ENCODE measurements around the gene ZBTB5.
"Not testable (repeated sequence)": the region's sequence is repeated elsewhere in the genome, so short reads cannot be mapped to it uniquely, and the experiment has no call there.

ZBTB5 gene

DNA sequence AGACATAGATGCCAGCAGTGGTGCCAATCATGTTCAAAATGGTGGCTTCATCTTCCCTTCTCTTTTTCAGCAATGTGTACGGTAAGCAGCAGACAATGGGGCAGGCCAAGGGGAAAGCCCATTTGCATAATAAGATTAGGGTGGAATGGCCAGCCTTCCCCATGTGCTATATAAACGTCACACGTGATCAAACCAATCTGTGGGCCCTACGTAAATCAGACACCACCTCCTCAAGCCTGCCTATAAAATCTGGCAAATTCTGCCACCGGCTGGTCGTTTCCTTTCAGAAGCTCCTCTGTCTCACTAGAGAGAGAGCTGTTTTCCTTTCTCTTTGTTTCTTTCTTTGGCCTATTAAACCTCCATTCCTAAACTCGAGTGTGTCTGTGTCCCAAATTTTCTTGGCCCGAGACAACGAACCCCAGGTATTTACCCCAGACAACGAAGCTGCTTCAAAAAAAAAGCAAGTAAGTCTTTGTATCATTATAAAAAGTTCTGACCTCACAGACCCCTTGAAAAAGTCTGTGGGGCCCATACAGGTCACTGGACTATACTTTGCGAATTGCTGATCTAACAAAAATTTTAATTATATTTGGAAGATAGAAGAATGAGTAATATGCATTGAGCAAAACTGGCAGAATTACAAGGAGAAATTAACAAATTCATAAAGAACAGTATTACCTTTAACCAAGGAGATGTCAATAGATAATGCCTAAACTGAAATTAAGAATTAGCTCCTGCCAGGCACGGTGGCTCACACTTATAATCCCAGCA is 15.2 kb downstream of the ZBTB5 start:
- no peak for DNase-seq

DNA sequence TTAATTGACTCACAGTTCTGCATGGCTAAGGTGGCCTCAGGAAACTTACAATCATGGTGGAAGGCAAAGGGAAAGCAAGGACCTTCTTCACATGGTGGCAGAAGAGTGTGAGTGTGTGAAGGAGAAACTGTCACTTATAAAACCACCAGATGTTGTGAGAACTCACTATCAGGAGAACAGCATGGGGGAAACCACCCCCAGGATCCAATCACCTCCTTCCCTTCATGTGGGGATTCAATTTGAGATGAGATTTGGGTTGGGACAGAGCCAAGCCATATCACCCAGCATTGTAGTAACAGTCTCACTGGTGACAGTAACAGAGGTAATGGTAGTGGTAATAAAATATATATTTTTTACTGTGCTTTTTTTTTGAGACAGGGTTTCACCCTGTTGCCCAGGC is 18.1 kb downstream of the ZBTB5 start:
- no peak for DNase-seq

DNA sequence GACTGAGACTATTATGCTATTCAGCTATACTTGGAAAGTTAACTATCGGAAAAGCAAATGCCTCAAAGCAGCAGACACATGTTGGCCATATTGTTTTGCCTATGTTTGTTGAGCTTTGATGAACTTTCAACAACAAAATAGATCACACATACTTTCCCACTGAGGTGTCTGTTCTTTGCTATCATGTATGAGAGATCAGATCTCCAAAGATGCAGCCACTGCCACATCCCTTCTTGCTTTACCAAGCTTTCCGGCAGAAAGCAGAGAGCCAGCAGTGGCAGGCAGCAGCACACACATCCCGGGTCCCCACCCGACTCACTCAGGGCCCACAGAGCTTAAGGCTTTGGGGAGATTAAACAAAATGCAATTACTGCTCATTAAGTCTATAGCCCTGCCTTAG is 18.8 kb downstream of the ZBTB5 start:
- DNase-seq, result no peak

DNA sequence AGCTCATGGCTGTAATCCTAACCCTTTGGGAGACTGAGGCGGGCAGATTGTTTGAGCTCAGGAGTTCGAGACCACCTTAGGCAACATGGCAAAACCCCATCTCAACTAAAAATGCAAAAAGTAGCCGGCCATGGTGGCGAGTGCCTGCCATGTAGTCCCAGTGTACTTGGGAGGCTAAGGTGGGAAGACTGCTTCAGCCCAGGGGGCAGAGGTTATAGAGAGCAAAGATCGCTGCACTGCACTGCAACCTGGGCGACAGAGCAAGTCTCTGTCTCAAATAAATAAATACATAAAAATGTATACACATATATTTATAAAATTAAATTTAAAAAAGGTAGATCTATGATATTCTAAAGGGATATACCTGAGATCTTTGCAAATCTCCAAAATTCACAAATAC is 19.4 kb downstream of the ZBTB5 start:
- DNase-seq, result no peak

DNA sequence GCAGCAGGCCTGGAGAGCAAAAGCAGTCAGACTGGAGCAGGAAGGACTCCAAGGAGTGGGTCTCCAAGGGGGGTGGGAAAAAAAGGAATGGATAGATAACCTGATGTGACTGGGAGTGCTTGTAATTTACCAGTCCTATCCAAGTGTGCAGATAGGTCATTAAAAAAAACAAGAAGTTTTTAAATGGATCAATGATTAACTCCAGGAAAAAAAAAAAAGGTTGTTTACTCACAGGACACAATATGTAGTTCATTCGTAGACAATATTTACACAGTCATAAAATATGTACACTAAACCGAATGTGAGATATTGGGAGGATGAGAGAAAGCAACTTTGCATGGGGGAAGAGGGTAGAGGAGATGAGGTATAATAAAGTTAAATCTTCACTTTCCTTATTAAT is 20.4 kb downstream of the ZBTB5 start:
- DNase-seq, result no peak

DNA sequence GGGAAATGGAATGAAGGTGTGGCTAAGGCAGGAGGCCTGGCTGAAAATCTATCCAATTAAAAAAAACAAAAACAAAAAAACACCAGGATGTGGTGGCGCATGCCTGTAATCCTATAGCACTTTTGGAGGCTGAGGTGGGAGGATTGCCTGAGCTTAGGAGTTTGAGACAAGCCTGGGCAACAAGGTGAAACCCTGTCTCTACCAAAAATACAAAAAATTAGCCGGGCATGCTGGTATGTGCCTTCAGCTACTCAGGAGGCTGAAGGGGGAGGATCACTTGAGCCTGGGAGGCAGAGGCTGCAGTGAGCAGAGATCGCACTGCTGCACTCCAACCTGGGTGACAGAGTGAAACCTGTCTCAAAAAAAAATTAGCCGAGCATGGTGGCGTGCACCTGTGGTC is 21.7 kb downstream of the ZBTB5 start:
- no peak for DNase-seq

DNA sequence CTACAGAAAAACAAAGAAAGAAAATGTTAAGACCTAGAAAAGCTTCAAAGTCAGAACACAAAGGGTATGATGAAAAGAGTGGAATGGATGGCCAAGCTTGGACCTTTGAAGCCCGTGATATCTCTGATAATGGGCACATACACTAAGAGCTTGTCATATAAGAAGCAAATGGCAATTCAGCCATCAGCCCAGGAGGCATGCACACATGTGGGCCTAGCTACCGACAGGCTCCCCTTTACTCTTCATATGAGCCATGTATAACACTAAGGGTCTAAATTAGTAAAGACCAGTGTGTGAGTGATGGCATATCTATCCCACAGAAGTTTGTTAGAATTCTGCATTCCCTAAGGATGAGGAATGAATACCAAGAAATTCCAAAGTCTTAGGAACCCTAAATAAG is 22.7 kb downstream of the ZBTB5 start:
- no peak for DNase-seq

DNA sequence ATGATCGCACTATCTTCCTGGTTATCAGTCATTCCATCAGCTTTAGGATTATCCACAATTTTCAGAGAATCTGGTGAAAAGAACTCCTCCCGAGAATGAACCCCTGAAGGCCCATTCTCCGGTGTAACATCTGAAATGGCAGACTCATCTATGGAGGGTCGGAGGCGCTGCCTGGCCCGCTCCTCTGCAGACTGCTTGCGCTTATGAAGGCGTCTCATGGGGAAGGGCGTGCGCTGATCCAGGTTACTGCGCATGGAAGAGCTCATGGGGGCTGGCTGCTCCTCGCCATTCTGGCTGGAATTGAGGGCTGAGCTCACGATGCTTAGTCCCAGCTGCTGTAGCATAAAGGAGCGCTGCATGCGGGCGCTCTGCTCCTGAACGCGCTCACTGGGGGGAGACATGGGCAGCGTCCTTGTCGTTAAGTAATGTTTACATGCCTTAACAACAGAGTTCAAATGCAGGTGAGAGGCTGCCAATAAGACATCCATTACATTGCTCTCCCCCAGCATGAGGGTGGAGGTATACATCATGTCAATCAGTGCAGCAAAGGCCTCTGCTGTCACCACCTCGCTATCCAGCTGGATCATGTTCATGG is 23.4 kb downstream of the ZBTB5 start:
- no peak for DNase-seq

DNA sequence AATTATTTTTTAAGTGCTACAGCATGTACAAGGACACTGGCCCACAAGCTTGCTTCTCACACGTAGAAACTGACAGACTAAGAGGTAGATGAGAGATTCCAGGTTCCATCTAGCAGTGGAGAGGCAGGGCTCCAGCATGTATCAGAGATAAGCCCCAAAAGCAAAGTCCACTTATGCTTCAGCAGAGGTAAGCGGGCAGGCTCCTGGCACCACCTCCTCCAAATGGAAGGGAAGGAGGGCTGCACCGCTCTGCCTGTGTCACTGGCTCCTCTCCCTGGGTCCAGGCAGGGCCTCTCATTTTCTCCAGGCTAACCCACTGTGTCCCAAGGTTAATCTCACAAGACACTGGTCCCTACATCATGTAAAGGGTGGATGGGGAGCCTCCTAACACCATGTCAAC is 26.9 kb downstream of the ZBTB5 start:
- no peak for DNase-seq

DNA sequence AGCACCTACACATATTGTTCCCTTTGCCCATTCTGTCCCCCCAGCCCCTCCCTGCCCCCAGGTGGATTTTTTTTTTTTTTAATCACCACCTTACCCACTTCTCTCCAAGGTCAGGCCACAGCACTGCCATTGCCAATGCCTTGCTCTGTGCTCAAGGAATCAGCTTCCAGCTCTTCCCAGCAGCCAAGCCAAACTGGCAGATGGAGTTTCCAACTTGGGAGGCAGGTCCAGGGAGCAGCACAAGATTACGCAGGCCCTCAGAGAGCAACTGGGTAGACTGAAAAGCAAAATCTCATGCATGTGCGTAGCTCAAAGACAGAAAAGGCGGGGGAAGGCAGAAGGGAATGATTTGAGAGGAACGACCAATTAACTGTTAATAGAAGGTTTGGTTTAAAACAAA is 27.6 kb downstream of the ZBTB5 start:
- no peak for DNase-seq

DNA sequence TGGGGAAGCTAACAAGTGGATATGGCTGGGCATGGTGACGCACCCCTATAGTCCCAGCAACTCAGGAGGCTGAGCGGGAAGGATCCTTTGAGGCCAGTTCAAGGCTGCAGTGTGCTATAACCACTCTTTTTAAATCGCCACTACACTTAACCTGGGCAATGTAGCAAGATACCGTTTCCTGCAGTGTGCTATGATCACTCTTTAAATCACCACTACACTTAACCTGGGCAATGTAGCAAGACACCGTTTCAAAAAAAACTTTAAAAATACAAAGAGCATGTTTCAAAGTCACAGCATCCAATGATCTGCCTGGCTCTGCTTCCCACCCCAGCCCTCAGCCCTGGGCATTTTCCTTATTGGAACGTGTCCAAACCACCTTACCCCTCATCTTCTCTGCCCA is 28.2 kb downstream of the ZBTB5 start:
- DNase-seq, result no peak

DNA sequence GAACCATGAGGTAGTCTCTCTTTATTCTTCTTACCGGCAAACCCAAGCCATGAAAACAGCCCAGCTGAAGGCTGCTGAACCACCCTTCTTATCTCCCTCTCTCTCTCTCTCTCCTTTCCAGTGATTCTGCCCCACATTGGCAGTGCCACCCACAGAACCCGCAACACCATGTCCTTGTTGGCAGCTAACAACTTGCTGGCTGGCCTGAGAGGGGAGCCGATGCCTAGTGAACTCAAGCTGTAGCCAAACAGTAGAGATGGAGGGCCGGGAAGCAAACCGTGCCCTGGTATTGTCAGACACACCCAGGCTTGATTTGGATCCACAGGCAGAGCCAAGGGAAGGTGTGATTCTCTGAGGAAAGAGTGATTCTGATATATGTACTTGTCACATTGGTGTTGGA is 28.7 kb downstream of the ZBTB5 start:
- no peak for DNase-seq

DNA sequence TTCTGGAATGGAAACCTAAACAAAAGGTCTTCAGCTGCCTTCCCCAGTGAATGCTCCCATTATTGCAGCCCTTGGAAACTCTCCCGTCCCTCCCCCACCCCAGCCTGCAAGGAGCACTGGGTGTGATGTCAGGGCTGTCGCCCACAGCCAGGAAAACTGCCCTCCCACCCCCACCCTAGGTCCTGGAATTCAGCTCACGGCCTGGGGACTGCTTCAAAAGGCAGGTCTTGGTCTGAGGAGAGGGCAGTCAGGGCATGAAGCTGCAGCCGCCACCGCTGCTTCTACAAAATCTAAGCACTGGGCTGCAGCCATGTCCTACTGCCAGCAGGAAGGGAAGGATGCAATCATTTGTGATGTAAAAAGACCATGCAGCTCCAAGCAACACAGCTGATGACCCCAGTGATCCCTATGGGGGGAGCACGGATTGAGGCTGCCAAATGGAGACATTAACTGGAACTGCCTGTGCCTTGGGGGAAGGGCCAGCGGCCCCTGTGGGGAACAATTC is 31.3 kb downstream of the ZBTB5 start:
- no peak for DNase-seq

DNA sequence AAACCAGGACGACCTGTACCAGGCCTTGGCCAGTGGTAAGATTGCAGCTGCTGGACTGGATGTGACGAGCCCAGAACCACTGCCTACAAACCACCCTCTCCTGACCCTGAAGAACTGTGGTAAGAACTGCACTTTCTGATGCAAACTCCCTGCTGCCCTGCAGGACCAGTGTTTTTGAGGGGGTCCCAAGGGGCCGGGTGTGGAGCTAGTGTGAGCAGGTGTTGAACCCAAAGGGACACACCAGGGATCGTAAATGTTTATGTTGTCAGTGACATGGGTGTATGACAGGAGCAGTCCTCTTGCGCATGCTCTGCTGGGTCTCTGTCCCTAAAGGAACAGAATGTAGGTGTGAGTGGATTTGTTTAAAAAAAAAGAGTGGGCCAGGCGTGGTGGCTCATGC is 33.2 kb downstream of the ZBTB5 start:
- no peak for DNase-seq

DNA sequence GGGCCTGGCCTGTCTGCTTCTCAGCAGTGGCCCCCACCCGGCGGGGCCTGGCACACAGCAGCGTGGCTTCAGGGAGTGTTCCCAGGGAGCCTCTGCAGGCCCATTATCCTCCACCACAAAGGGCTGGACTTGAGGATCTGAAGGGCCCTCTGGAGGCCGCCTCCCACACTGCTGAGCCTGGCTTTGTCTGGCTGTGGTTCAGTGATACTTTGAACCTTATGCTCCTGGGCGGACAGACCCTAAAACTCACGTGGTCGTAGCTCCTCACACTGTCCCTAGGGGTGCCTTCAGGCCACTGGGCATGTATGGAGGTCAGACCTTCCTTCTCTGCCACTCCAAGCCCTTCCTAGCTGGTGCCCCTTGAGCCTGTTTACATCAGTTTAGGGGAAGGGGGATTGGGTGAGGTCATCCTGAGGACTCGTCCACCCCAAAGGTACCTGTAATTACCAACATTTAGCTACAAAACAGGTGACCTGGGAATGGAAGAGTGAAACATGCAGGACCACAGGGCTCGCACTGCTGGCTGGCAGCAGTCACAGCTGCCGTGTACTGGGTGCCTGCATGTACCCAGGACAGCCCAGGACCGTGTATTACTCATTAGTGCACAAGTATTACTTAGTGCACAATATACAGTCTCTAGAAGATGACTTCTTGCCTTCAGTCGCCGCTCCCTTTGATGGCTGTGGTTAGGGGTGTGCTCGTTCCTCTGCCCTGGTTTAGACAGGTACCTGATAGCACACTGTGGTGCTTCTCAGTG is 34.2 kb downstream of the ZBTB5 start:
- no peak for DNase-seq

DNA sequence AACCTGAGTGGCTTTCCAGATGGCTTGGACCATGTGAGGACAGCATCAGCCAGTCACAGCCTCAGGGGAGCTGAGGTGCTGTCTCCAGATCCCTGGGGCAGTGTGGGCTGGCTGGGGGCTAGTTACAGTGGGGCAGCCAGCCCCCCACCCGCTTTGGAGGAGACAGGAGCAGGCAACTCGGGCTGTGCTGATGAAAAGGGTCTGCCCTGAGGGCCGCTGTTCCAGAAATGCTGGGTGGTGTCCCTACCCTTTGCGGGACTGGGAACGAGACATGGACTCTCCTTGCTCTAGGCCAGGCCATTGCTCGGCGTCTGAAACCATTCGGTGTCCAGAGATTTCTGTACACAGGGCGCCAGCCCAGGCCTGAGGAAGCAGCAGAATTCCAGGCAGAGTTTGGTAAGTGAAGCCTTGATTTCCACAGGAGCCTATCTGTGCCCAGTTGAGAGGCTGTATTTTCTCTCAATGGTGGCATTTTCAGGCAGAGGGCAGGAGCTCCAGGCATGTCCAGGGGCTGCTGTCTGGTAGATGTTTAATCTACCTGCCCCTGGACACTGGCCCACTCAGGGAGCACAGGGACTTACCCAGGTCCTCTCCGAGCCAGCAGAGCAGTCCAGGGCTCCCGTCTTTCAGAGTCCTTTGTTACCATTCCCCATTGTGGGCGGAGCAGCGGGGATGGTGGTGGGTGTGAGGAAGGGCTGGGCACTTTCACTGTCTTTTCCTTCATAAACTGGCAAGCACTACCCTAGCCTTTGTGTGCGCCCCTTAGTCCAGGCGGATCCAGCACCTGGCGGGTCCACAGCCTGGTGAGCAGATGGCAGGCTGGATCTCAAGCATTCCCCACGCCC is 35.6 kb downstream of the ZBTB5 start:
- DNase-seq, result no peak

DNA sequence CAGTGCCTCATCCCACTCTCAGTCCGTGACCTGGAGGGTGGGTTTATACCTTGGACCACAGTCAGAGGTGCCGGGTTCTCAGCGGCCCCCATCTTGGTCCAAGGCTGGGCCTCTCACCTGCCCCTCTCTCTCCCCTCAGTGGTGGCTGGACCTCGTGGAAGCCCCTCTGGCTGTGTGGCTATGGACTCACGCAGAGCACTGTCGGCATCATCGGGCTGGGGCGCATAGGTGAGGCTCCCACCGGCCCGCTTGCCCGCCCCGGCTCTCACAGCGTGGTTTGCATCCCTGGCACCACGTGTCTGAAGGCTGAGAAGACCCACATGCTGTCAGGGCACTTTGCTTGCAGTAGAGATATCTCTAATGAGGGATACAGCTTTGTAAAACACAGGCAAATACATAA is 36.9 kb downstream of the ZBTB5 start:
- DNase-seq, result no peak

DNA sequence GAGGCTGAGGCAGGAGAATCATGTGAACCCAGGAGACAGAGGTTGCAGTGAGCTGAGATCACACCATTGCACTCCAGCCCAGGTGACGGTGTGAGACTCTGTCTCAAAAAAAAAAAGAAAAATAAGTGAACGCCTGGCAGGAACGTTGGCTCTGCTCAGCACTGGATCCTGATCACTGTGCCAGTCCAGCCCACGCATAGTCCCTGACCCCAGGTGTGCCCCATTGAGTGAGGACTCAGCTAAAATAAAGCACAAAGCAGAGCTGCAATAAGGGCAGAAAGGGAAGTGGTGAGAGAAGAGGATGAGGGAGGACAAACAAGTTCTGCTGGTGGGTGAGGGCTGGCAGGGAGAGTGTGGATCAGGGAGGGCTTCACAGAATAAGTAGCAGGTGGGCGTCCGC is 38.4 kb downstream of the ZBTB5 start:
- DNase-seq, result no peak

DNA sequence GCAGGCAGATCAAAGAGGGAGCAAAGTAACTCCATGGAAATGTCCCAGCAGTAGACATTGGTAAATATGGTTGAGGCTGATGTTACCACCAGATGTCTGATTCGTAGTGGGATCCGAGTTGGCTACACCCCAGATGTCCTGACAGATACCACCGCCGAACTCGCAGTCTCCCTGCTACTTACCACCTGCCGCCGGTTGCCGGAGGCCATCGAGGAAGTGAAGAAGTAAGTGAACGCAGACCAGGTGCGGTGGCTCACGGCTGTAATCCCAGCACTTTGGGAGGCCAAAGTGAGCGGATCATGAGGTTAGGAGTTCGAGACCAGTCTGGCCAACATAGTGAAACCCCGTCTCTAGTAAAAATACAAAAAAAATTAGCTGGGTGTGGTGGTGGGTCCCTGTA is 38.8 kb downstream of the ZBTB5 start:
- DNase-seq, result not testable (repeated sequence)

DNA sequence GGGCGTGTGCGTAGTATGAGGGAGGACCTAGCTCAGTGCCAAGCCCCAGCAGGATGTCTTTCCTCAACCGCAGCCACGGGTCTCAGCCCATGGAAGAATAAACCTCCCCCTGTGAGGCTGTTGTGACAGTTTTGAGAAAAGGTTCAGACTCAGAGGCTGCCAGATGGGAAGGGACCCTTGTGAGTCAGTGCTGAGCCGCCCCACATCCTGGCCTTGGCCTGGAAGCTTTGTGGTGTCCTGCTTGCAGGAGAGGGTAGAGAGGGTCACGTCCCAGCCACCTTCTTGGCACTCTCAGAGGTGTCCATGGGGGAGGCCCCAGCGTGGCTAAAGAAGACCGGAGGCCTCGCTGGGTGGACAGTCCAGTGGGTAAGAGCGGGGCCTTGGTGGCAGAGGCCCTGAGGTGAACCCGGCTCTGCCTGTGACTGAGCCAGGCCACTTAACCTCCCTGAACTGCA is 39.9 kb downstream of the ZBTB5 start:
- DNase-seq, result no peak

DNA sequence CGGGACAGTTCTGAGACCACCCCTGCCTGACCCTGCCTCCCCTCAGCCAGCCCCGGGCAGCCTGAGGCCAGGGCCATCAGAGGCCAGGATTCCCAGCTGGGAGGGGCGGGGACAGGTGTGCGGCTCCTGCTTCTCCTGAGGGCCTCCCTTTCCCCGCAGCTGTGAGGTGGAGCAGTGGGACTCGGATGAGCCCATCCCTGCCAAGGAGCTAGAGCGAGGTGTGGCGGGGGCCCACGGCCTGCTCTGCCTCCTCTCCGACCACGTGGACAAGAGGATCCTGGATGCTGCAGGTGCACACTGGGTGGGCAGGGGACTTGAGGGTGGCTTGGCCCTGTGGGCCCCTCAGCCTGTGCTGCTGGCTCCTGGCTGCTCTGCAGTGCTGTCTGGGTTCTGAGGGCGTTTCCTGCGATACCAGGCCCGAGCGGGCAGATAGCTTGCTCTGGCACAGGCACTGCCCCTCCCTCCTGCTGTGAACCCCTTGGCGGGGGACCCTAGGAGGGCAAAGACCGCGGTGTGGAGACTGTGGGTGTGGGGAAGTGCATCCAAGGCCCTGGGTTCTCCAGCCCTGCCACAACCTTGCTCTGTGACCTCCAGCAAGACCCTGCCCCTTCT is 40.5 kb downstream of the ZBTB5 start:
- DNase-seq, result no peak

DNA sequence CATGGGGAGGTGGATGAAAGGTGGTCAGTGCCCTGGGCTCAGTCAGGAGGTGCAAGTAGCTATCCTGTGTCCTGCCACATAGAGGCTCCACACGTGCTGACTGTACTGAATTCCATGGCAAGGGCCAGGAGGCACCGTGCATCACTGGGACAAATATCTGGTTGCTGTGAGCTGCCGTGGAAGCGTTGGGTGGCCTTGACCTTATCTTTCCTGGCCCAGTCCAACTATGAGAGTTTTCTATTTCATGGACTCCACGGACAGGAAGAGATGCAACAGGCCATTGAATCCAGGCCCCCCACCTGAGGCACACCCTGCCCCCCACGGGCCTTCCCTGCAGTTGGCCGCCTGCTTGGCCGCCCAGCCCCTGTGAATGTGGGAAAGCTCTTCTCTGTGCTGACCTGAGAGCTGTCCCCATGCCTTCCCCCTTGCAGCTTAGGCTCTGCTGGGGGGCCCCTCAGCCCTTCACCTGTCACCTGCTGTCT is 41.0 kb downstream of the ZBTB5 start:
- no peak for DNase-seq

Measured in NCI-H1092 (cell line).